GM18511 (cell line): ENCODE results near the gene ZNF423.
"Not testable (repeated sequence)": the region's sequence is repeated elsewhere in the genome, so short reads cannot be mapped to it uniquely, and the experiment has no call there.

ENCODE experiments used
- ATAC-seq: cut with Tn5 transposase; IDR thresholded peaks from one replicate; pipeline ENCODE4 v1.9.1; 2021; ENCODE audit warnings: mild to moderate bottlenecking, moderate library complexity; ENCODE audit not compliant: unreplicated experiment

Gene ZNF423

DNA sequence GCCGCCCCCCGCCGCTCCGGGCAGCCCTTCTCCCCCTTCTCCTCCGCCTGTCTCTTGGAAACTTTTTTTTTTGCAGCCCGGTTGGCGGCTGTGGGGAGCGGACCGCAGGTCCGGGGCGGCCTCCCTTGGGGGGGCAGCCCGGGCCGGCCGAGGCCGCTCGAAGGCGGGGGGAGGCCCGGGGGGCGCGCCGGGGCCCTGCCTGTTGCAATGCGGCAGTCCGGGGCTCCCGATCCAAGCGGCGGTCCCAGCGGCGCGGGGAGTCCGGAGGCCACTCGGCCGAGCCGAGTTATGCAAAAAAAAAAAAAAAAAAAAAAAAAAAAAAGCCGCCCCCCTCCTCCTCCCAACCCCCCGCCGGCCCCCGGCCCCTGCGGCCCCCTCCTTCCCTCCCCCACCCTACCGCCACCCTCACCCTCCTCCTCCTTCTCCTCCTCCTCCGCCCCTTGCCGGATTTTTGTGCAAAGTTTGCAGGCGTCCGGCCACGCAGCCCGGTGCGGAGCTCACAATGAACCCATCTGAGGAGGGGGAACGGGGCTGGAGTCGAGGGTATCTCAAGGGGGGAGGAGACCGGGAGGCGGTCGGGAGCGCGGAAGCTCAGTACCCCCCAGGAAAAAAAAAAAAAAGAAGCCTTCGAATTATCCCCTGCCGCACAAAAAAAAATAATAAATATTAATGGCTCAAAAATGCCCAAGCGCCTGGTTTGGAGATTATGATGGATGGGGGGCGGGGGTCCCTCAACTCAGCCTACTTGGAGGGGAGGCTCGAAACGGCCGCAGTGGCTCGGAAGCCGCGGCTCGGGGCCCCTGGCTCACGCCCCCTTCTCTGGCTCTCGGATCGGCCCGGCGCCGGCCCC, at the start of gene ZNF423:
TSS of gene ZNF423 (minus strand) at position 291 of the 850 bp plus-strand sequence. CDS start 338 bp downstream, outside the sequence.
- ATAC-seq, result no peak

DNA sequence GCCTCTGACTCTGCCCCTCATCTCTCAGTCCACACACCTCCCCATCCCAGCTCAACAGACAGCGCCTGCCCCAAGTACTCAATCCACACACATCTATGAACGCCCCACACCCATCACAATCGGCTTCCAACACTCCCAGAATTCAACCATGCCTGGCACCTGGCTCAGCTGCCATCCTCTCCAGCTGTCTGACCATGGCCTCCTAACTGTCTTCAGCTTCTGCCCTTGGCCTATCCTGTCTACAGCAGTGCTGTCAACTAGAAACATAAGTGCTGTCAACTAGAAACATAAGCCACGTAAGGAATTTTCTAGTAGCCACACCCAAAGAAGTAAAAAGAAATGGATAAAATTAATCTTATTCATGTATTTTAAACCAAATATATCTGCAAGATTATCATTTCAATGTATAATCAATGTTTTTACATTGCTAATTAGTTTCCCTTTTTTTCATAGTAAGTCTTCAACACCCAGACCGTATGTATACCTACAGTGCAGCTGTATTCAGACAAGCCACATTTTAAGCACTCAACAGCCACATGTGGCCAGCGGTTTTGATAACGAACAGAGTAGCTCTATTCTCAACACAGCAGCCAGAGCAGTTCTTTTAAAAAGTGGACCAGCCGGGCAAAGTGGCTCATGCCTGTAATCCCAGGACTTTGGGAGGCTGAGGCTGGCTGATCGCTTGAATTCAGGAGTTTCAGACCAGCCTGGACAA, 48.6 kb upstream of the ZNF423 start:
- no peak for ATAC-seq

- no peak for ATAC-seq
Measured at GRCh38 chr16:49902908-49903307, 47.0 kb upstream of the ZNF423 start.

DNA sequence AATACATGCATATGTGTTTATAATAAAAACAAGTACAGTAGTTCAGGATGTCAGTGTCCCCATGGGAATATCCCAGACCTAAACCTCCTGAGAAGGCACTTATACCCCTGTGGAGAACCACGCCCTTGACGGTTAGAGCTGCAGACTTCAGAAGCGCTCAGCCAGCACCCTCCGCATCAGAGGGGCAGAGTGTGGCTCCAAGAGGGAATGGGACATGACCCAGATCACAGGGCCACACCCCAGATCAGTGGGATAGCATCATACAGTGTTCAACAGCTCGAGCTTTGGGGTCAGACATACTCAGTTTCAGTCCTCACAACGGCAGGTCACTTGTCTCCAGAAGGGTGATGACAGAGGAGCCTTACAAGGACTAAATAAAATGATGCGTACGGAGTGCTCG, 45.8 kb upstream of the ZNF423 start:
- no peak for ATAC-seq

- no peak for ATAC-seq
Measured at GRCh38 chr16:49900875-49901274, 45.0 kb upstream of the ZNF423 start.

DNA sequence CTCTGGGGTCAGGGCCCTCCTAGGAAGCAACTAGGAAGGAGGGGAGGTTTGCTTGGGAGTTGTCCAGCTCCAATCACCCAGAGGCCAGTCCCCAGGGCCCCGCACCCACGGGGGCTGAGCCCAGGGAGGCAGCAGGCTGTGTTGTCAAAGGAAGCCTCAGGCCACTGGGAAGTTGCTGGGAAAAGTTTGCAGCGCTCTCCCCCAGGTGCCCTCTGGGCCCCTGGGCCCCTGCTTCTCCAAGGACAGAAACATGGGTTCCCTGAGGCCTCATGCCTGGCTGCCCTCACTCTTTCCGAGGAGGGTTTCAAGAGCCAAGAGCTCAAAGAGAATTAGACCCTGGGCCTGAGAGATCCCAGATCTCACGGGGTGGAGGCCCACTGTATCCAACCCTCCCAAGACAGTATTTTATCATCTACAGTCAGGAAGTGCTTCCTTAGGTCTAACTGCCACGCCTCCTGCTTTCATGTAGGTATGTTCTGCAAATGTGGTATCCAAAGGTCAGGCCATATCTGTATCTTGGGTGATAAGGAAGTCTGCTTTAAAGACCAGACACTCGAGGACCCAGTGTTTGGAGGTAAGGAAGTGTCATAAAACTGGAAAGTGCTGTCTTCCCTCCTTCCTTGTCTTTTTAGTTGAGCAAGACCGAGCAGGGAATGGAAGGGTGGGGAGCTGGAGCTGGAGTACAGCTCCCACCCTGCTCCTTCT, 44.2 kb upstream of the ZNF423 start:
- ATAC-seq, result no peak

- no peak for ATAC-seq
Measured at GRCh38 chr16:49896447-49896964, 40.6 kb upstream of the ZNF423 start.

DNA sequence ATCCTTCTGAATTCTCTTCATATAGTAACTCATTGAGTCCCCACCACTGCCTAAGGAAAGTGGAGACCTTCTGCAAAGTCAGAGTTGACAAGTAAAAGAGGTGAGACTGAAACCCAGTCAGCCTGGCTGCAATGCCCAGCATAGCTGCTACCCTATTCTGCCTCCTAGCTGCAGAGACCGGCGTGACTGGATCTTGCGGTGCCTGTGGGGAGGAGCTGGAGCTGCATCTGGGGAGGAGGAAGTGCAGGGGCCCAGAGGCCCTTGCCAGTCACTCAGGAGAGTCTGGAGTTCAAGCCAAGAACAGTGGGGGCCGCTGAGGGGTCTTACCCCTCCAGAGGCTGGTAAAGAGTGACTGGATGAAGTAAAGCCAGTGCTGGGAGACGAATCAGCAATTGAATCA, 35.0 kb upstream of the ZNF423 start:
- ATAC-seq, result no peak

DNA sequence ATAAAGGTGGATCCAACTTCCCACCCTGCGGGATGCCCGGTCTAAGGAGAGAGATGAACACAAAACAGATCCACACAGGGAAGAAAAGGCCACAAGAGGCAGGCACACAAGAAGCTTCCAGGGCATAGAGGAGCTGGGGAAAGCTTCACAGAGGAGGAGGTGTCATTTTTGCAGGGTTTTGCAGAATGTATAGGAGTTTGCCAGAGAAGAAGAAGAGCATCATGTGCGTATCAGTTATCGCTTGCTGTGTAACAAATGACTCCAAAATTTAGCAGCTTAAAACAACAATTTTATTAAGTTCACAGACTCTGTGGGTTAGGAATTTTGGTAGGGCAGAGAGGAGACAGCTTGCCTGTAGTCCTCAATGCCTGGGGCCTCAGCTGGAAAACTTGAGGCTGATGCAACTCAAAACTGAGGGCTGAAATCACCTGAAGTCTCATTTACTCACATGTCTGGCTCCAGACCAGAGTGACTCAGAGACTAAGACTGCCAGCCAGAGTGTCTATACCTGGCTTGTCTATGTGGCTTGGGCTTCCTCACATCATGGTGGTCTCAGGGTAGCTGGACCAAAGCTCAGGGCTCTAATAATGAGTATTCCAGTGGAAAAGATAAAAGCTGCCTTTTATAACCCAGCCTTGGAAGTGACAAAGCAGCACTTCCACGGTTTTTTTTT, 33.9 kb upstream of the ZNF423 start:
- no peak for ATAC-seq

DNA sequence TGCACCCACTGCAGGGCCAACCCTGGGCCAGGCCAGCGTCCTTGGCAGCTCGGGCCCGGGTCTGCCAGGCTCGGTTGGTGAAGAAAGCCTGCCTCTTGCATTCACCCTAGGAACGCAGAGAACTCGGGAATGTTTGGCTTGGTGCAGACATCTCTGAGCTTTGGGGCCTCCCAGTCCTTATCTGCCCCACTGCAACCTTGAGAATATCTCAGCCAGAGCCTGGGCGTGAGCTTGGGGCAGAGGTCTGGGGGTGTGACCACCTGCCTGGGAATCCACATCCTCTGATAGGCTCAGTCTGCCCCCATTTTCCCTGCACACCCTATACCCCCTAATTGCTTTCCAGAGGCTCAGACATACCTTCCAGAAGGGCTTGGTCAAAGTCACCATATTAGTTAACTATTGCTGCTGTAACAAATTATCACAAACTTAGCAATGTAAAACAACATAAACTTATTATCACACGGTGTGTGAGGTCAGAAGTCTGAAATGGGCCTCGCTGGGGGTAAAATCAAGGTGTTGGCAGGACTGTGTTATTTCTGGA, 30.7 kb upstream of the ZNF423 start:
- ATAC-seq, result no peak

GRCh38 chr16:49884033-49885015, 28.4 kb upstream of the ZNF423 start:
- no peak for ATAC-seq

DNA sequence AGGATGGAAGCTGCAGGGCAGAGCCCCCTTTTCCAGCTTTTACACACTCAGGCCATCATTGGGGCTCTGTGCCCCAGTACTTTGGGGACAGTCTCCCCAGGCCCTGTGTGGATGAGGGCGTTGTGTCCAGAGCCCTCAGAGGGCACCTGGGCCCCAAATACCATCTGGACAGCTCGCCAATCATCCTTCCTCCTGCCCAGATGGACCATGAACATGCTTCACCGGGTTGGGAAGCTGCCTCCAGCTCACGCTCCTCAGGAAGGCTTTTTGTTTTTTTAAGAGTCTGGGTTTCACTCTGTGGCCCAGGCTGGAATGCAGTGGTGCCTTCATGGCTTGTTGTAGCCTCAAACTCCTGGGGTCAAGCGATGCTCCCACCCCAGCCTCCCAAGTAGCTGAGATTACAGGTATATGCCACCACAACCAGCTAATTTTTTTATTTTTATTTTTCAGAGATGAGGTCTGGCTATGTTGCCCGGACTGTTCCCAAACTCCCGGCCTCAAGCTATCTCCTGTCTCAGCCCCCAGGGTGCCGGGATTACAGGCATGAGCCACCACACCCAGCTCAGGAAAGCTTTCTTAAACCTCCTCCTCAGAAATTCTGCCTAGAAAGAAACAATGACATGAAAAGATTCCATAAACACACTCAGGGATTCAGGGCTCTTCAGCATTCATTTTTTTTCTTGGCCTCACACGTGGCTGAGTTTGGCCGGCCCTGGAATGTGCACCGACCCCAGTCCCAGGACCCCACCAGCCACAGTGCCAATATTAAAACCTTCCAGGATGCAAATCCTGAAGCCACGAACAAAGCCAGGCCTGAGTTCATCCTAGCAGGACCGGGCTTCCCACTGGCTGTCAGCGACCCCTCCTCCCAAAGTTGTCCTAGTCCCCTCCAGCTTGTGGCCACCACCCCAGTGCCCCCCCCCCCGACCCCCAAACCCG, 27.4 kb upstream of the ZNF423 start:
- ATAC-seq, result no peak

- no peak for ATAC-seq
Measured at GRCh38 chr16:49881890-49882289, 26.0 kb upstream of the ZNF423 start.

DNA sequence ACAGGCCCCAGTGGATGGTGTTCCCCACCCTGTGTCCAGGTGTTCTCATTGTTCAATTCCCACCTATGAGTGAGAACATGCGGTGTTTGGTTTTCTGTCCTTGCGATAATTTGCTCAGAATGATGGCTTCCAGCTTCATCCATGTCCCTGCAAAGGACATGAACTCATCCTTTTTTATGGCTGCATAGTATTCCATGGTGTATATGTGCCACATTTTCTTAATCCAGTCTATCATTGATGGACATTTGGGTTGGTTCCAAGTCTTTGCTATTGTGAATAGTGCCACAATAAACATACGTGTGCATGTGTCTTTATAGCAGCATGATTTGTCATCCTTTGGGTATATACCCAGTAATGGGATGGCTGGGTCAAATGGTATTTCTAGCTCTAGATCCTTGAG, 22.6 kb upstream of the ZNF423 start:
- not testable (repeated sequence) for ATAC-seq

- ATAC-seq, result no peak
Measured at GRCh38 chr16:49876716-49877129, 20.8 kb upstream of the ZNF423 start.

- no peak for ATAC-seq
Measured at GRCh38 chr16:49875806-49876715, 20.1 kb upstream of the ZNF423 start.

GRCh38 chr16:49874613-49875237, 18.8 kb upstream of the ZNF423 start:
- no peak for ATAC-seq
